Lower leg skin (tissue), 3 donors: Measurements from ENCODE around the gene SCAPER.

ENCODE experiments used
- CTCF ChIP-seq, 3 donors: fragments of 450-650 bp; IDR thresholded peaks; one replicate each; pipeline ENCODE4 v1.5.1; 2016; ENCODE audit warnings: antibody characterized with exemption in 3 of 3, mild to moderate bottlenecking in 3 of 3, moderate library complexity in 2 of 3
- POLR2A ChIP-seq, 2 donors: fragments of 450-650 bp; IDR thresholded peaks; one replicate each; pipeline ENCODE4 v1.6.1; 2016 to 2017; ENCODE audit warnings: antibody characterized with exemption in 2 of 2, mild to moderate bottlenecking in 1 of 2, moderate library complexity in 1 of 2

GRCh38 chr15:76928201-76928600 is 23.1 kb upstream of the SCAPER start:
- TF ChIP-seq CTCF (IDR thresholded peaks at IDR 0.05) (no peak), POLR2A (IDR thresholded peaks at IDR 0.05) (no peak)
